Lung (tissue), 12 donors: Measurements from ENCODE around the gene MED12L. TPM values are rescaled to one million over a fixed set of nuclear protein-coding genes. Genes with fewer than 3 reads are reported as not detected.

Experiments used
- ATAC-seq: fragments of 200-7000 bp; cut with Tn5 transposase; one replicate; pipeline ENCODE4 v1.9.1; 2020; ENCODE audit warnings: moderate number of reproducible peaks; ENCODE audit not compliant: insufficient read depth, low FRiP score
- DNase-seq, 3 donors: peaks; one replicate each; pipeline ENCODE4 v3.0.0-alpha.2; 2013 to 2017
- H3K27ac ChIP-seq, 2 donors: one replicate each; pipeline ENCODE4 v1.5.1; 2013; ENCODE audit warnings: mild to moderate bottlenecking in 2 of 2, moderate library complexity in 2 of 2, control low read depth in 1 of 2, inconsistent platforms in 1 of 2, low read depth in 1 of 2, low read length in 1 of 2
- H3K27me3 ChIP-seq, 3 donors: one replicate each; pipeline ENCODE4 v1.5.1; 2013; ENCODE audit warnings: low read length in 2 of 3; ENCODE audit not compliant: control insufficient read depth in 3 of 3, insufficient read depth in 3 of 3
- H3K36me3 ChIP-seq, 4 donors: one replicate each; pipeline ENCODE4 v1.5.1; 2013; ENCODE audit warnings: low read length in 4 of 4, mild to moderate bottlenecking in 1 of 4, moderate library complexity in 1 of 4; ENCODE audit not compliant: control insufficient read depth in 4 of 4, insufficient read depth in 4 of 4
- H3K4me1 ChIP-seq, 5 donors: one replicate each; pipeline ENCODE4 v1.5.1; 2013; ENCODE audit warnings: low read length in 5 of 5, mild to moderate bottlenecking in 2 of 5, moderate library complexity in 1 of 5; ENCODE audit not compliant: control insufficient read depth in 5 of 5, insufficient read depth in 5 of 5
- H3K4me3 ChIP-seq: one replicate; pipeline ENCODE4 v1.5.1; 2013; ENCODE audit warnings: mild to moderate bottlenecking, control low read depth, moderate library complexity
- H3K9ac ChIP-seq, 2 donors: one replicate each; pipeline ENCODE4 v1.5.1; 2013; ENCODE audit warnings: low read length in 2 of 2, control low read depth in 1 of 2; ENCODE audit not compliant: insufficient read depth in 1 of 2
- H3K9me3 ChIP-seq, 4 donors: one replicate each; pipeline ENCODE4 v1.5.1; 2013; ENCODE audit warnings: low read length in 3 of 4, mild to moderate bottlenecking in 1 of 4, moderate library complexity in 1 of 4; ENCODE audit not compliant: control insufficient read depth in 4 of 4, insufficient read depth in 3 of 4
- WGBS, 2 donors: extraction: QIAGEN DNeasy Blood & Tissue Kit; methylation state at CpG; one replicate each; pipeline ENCODE4 v1.1.7; 2013; 5-methylcytosine and 5-hydroxymethylcytosine counted together
- polyA plus RNA-seq, 2 donors: library from polyadenylated mRNA; stranded (reverse); fragments of 200-250 nt; gene quantifications; one replicate each; pipeline ENCODE4 v1.2.1, GENCODE V29; 2013
- total RNA-seq, 2 donors: library from RNA; depleted of rRNA in 1 of 2; stranded (reverse); fragments of >200 nt in 1 of 2; gene quantifications; one replicate each; pipeline ENCODE4 v1.2.1, GENCODE V29; 2014 to 2021
- TF ChIP-seq, protein P1 (sequence below): IDR thresholded peaks from 2 replicates; pipeline ENCODE4 v1.5.1; 2012; ENCODE audit warnings: mild to moderate bottlenecking; ENCODE audit errors: control extremely low read depth, extremely low read depth
- donor health status: control.
- donor health status: control.
- donor health status: Bipolar disorder and iron deficiency.
- donor health status: healthy.
- donor health status: DM: yes; HTN: yes; CAD: no.

MED12L gene
- total and polyA plus RNA-seq, 4 donors, result 0.02 to 0.82 (median 0.30) TPM

DNA sequence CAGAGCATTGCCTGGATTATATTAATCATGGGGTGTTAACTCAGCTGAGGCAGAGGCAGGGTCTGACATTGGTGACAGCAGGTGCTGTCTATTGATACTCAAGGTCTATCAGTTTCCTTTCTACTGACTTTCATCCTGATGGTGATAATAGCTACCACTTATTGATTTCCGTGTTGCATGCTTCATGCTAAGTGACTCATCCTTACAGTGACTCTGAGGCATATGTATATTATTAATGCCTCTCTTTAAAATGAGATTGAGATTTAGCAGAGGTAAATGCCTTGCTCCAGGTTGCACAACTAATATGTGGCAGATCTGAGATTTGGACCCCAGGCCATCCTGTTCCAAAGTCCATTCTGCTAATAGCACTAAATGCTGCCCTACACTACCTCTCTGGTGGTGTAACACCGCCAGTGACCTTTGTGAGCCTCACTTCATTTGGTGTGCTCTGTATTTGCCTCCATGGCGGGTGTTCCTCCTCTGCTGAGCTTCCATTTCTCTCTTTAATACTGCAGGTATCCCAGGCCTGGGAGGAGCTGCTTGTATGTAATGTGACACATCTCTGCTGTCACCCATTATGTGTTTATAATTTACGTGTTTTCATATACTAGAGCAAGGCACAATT, 67.1 kb downstream of the MED12L start:
- Histone ChIP-seq H3K4me3 (no peak overlapping the region), H3K27ac (no peak overlapping the region), H3K9me3 (peaks cover 0 to 1% (median 0%) of the 10 kb centered on the region in 4 donors), H3K4me1 (peaks cover 0 to 9% (median 0%) of the 10 kb centered on the region in 5 donors), H3K9ac (no peak overlapping the region), H3K36me3 (no peaks in the 10 kb centered on the region), H3K27me3 (no peaks in the 10 kb centered on the region)
- ATAC-seq (no peak), DNase-seq (no peak)
- WGBS, 2 donors, result 96 to 97% methylated on average over 4 of the region's 4 CpGs
- TF ChIP-seq, protein P1, sequence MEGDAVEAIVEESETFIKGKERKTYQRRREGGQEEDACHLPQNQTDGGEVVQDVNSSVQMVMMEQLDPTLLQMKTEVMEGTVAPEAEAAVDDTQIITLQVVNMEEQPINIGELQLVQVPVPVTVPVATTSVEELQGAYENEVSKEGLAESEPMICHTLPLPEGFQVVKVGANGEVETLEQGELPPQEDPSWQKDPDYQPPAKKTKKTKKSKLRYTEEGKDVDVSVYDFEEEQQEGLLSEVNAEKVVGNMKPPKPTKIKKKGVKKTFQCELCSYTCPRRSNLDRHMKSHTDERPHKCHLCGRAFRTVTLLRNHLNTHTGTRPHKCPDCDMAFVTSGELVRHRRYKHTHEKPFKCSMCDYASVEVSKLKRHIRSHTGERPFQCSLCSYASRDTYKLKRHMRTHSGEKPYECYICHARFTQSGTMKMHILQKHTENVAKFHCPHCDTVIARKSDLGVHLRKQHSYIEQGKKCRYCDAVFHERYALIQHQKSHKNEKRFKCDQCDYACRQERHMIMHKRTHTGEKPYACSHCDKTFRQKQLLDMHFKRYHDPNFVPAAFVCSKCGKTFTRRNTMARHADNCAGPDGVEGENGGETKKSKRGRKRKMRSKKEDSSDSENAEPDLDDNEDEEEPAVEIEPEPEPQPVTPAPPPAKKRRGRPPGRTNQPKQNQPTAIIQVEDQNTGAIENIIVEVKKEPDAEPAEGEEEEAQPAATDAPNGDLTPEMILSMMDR, result no peak

DNA sequence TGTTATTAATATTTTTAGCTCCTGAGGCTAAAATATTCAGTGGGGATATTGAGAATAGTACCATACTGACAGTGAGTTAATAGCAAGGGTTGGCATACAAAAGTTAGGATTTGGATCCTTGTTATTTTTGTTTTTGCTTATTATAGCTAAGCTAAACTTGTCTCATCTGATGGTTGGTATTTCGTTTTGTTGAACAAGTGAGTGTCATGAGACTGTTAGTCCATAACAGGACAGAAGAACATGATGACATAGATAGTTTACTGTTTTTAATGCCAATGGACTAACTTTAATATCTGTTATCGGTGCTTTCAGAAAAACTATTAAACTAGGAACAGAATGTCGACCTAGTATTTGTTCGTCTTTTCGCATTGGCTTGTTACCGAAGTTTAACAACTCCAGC, 69.1 kb downstream of the MED12L start:
- H3K27ac ChIP-seq, result no peak overlapping the region
- no peaks in the 10 kb centered on the region for H3K36me3 ChIP-seq
- H3K4me1 ChIP-seq, result peaks cover 0 to 9% (median 0%) of the 10 kb centered on the region in 5 donors
- WGBS, 2 donors, result 91 to 95% methylated on average over 6 of the region's 6 CpGs
- ATAC-seq (no peak), DNase-seq (no peak)
- H3K9me3 ChIP-seq, result peaks cover 0 to 1% (median 0%) of the 10 kb centered on the region in 4 donors
- H3K27me3 ChIP-seq, result no peaks in the 10 kb centered on the region
- no peak overlapping the region for H3K9ac ChIP-seq
- H3K4me3 ChIP-seq, result no peak overlapping the region
- TF ChIP-seq, protein P1, result no peak

DNA sequence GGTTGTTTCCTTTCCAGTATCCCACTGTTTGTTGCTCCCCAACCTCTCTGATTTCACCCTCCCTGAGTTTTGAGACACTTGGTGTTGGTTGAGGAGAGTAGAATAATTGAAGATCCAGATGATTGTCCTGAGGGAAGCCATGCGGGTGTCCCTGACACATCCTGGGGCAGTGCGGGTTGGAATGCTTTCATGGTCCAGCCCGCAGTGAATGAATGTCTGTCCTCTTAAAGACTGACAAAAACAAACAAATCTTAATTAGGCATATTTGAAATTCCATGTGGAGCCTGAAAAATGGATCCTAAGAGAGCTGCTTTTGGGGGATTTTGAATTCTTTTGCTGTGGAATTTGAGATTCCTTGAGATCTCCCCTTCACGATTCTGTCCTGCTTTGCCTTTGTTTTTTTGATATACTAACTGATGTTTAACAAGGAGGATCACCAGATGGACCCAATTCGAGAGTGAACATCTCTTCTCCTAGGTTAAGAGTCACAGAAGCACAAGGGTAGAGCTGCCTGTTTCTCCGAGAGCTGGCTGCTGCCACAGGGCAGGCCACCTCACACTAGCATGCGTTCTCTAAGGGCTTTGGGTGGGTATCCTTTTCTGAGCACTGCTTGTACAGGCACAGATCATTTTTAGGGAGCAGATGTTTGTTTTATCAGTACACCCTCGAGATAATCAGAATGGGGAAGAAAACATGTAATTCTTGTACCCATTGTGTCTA, 70.1 kb downstream of the MED12L start:
- no peaks in the 10 kb centered on the region for H3K36me3 ChIP-seq
- WGBS, 2 donors, result 67 to 87% methylated on average over 8 of the region's 8 CpGs
- peaks cover 0 to 3% (median 0%) of the 10 kb centered on the region in 3 donors for H3K27me3 ChIP-seq
- TF ChIP-seq, protein P1, result no peak
- H3K9ac ChIP-seq, result no peak overlapping the region
- H3K4me3 ChIP-seq, result no peak overlapping the region
- ATAC-seq (no peak), DNase-seq (peak in 2 of 3 donors; percentile 28 to 35)
- H3K4me1 ChIP-seq, result peaks cover 0 to 9% (median 0%) of the 10 kb centered on the region in 5 donors
- H3K27ac ChIP-seq, result no peak overlapping the region
- peaks cover 0 to 1% (median 0%) of the 10 kb centered on the region in 4 donors for H3K9me3 ChIP-seq
